ENCODE measurements around the gene ITGAD. TPM values are rescaled to one million over a fixed set of nuclear protein-coding genes. Genes with fewer than 3 reads are reported as not detected.

ITGAD gene
- total and polyA plus RNA-seq, 4 donors = 0.04 to 3.6 (median 2.1) TPM

DNA sequence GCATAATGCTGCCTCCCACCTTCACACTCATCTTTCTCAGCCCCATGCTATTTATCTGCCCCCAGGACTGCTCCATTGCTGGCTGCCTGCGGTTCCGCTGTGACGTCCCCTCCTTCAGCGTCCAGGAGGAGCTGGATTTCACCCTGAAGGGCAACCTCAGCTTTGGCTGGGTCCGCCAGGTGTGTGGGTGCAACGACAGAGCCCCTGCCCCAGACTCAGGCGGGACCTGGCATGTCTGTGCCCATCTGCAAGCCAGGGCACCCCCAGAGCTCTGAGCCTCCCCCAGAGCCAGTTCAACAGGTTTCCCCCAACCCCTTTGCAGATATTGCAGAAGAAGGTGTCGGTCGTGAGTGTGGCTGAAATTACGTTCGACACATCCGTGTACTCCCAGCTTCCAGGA, 12.9 kb upstream of the ITGAD start (continued):
- TF ChIP-seq, protein P1, sequence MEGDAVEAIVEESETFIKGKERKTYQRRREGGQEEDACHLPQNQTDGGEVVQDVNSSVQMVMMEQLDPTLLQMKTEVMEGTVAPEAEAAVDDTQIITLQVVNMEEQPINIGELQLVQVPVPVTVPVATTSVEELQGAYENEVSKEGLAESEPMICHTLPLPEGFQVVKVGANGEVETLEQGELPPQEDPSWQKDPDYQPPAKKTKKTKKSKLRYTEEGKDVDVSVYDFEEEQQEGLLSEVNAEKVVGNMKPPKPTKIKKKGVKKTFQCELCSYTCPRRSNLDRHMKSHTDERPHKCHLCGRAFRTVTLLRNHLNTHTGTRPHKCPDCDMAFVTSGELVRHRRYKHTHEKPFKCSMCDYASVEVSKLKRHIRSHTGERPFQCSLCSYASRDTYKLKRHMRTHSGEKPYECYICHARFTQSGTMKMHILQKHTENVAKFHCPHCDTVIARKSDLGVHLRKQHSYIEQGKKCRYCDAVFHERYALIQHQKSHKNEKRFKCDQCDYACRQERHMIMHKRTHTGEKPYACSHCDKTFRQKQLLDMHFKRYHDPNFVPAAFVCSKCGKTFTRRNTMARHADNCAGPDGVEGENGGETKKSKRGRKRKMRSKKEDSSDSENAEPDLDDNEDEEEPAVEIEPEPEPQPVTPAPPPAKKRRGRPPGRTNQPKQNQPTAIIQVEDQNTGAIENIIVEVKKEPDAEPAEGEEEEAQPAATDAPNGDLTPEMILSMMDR (IDR thresholded peaks at IDR 0.05; ENCODE audit: low read depth, low read length, missing input control) = no peak

DNA sequence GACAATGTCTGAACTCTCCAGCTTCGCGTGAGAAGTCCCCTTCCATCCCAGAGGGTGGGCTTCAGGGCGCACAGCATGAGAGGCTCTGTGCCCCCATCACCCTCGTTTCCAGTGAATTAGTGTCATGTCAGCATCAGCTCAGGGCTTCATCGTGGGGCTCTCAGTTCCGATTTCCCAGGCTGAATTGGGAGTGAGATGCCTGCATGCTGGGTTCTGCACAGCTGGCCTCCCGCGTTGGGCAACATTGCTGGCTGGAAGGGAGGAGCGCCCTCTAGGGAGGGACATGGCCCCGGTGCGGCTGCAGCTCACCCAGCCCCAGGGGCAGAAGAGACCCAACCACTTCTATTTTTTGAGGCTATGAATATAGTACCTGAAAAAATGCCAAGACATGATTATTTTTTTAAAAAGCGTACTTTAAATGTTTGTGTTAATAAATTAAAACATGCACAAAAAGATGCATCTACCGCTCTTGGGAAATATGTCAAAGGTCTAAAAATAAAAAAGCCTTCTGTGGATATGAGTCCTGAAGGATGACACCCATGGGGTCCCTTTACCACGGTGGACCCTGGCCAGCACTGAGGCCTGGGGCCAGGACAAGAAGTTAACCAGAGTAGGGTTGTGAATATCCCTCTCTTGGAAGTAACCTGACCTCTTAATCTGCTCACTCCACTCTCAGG, 10.5 kb upstream of the ITGAD start:
- H3K27me3 ChIP-seq (ENCODE audit: control insufficient read depth in 4 of 4, insufficient read depth in 4 of 4, low read length in 3 of 4) = no peaks in the 10 kb centered on the region
- H3K9ac ChIP-seq (ENCODE audit: low read depth in 1 of 2, low read length in 2 of 2) = no peak overlapping the region
- no peaks in the 10 kb centered on the region for H3K36me3 ChIP-seq (ENCODE audit: control insufficient read depth in 4 of 4, insufficient read depth in 3 of 4, low read depth in 1 of 4, low read length in 3 of 4)
- H3K9me3 ChIP-seq (ENCODE audit: control insufficient read depth in 4 of 4, low read length in 3 of 4) = peaks cover 0 to 3% (median 0%) of the 10 kb centered on the region in 4 donors
- peak; percentile 70 for DNase-seq (ENCODE audit: low spot score)
- H3K4me3 ChIP-seq (ENCODE audit: low read depth in 1 of 3, low read length in 3 of 3) = no peak overlapping the region
- H3K27ac ChIP-seq (ENCODE audit: low read depth in 1 of 2, low read length in 2 of 2) = no peak overlapping the region
- TF ChIP-seq, protein P1 (IDR thresholded peaks at IDR 0.05; ENCODE audit: low read depth, low read length, missing input control) = peak; percentile 50
- TF ChIP-seq RAD21 (IDR thresholded peaks at IDR 0.05) (peak; percentile 67 to 75), FOXA2 (IDR thresholded peaks at IDR 0.05) (no peak)
- WGBS = 33% methylated on average over 14 of the region's 14 CpGs
- H3K4me1 ChIP-seq (ENCODE audit: control insufficient read depth in 4 of 4, insufficient read depth in 4 of 4, low read length in 3 of 4) = peaks cover 0 to 11% (median 0%) of the 10 kb centered on the region in 4 donors

DNA sequence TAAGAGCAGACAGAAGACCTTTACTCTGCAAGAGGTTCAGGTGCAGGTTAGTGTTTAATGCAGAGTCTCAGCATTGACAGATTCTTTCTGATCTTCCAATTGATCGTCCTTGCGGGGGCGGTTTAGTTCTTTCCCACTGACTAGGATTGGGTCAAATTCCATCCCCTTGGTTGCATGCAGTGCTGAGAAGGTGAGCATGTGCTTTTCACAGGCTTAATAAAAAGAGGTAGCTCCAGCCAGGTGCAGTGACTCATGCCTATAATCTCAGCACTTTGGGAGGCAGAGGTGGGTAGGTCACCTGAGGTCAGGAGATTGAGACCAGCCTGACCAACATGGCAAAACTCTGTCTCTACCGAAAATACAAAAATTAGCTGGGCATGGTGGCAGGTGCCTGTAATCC, 7.5 kb upstream of the ITGAD start:
- no peaks in the 10 kb centered on the region for H3K27me3 ChIP-seq (ENCODE audit: control insufficient read depth in 4 of 4, insufficient read depth in 4 of 4, low read length in 3 of 4)
- peaks cover 0 to 3% (median 0%) of the 10 kb centered on the region in 4 donors for H3K9me3 ChIP-seq (ENCODE audit: control insufficient read depth in 4 of 4, low read length in 3 of 4)
- WGBS = 32% methylated on average over 4 of the region's 4 CpGs
- no peak for DNase-seq (ENCODE audit: low spot score)
- no peak overlapping the region for H3K4me3 ChIP-seq (ENCODE audit: low read depth in 1 of 3, low read length in 3 of 3)
- peaks cover 0 to 11% (median 0%) of the 10 kb centered on the region in 4 donors for H3K4me1 ChIP-seq (ENCODE audit: control insufficient read depth in 4 of 4, insufficient read depth in 4 of 4, low read length in 3 of 4)
- H3K9ac ChIP-seq (ENCODE audit: low read depth in 1 of 2, low read length in 2 of 2) = no peak overlapping the region
- H3K36me3 ChIP-seq (ENCODE audit: control insufficient read depth in 4 of 4, insufficient read depth in 3 of 4, low read depth in 1 of 4, low read length in 3 of 4) = no peaks in the 10 kb centered on the region
- peak overlapping the region in 1 of 2 donors; percentile 54 for H3K27ac ChIP-seq (ENCODE audit: low read depth in 1 of 2, low read length in 2 of 2)
- TF ChIP-seq HNF4A (conservative IDR thresholded peaks at IDR 0.05) = peak in 1 of 2 donors; percentile 70
- peak; percentile 47 to 96 for TF ChIP-seq EGR1 (IDR thresholded peaks at IDR 0.05; ENCODE audit: low read depth in 2 of 2)
- TF ChIP-seq HNF4G (IDR thresholded peaks at IDR 0.05) = no peak
- no peak for TF ChIP-seq NR2F2 (IDR thresholded peaks at IDR 0.05)
- TF ChIP-seq TAF1 (conservative IDR thresholded peaks at IDR 0.05) = no peak
- TF ChIP-seq RAD21 (IDR thresholded peaks at IDR 0.05) = no peak
- no peak for TF ChIP-seq FOXA1 (IDR thresholded peaks at IDR 0.05)
- no peak for TF ChIP-seq SP1 (IDR thresholded peaks at IDR 0.05)
- TF ChIP-seq, protein P1 (IDR thresholded peaks at IDR 0.05; ENCODE audit: low read depth, low read length, missing input control) = no peak
- TF ChIP-seq, protein P2, sequence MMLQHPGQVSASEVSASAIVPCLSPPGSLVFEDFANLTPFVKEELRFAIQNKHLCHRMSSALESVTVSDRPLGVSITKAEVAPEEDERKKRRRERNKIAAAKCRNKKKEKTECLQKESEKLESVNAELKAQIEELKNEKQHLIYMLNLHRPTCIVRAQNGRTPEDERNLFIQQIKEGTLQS (IDR thresholded peaks at IDR 0.05) = no peak
- TF ChIP-seq JUND (IDR thresholded peaks at IDR 0.05) = peak in 1 of 2 donors; percentile 60
- TF ChIP-seq, protein P3, sequence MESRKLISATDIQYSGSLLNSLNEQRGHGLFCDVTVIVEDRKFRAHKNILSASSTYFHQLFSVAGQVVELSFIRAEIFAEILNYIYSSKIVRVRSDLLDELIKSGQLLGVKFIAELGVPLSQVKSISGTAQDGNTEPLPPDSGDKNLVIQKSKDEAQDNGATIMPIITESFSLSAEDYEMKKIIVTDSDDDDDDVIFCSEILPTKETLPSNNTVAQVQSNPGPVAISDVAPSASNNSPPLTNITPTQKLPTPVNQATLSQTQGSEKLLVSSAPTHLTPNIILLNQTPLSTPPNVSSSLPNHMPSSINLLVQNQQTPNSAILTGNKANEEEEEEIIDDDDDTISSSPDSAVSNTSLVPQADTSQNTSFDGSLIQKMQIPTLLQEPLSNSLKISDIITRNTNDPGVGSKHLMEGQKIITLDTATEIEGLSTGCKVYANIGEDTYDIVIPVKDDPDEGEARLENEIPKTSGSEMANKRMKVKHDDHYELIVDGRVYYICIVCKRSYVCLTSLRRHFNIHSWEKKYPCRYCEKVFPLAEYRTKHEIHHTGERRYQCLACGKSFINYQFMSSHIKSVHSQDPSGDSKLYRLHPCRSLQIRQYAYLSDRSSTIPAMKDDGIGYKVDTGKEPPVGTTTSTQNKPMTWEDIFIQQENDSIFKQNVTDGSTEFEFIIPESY (IDR thresholded peaks at IDR 0.05) = no peak
- TF ChIP-seq, protein P4, sequence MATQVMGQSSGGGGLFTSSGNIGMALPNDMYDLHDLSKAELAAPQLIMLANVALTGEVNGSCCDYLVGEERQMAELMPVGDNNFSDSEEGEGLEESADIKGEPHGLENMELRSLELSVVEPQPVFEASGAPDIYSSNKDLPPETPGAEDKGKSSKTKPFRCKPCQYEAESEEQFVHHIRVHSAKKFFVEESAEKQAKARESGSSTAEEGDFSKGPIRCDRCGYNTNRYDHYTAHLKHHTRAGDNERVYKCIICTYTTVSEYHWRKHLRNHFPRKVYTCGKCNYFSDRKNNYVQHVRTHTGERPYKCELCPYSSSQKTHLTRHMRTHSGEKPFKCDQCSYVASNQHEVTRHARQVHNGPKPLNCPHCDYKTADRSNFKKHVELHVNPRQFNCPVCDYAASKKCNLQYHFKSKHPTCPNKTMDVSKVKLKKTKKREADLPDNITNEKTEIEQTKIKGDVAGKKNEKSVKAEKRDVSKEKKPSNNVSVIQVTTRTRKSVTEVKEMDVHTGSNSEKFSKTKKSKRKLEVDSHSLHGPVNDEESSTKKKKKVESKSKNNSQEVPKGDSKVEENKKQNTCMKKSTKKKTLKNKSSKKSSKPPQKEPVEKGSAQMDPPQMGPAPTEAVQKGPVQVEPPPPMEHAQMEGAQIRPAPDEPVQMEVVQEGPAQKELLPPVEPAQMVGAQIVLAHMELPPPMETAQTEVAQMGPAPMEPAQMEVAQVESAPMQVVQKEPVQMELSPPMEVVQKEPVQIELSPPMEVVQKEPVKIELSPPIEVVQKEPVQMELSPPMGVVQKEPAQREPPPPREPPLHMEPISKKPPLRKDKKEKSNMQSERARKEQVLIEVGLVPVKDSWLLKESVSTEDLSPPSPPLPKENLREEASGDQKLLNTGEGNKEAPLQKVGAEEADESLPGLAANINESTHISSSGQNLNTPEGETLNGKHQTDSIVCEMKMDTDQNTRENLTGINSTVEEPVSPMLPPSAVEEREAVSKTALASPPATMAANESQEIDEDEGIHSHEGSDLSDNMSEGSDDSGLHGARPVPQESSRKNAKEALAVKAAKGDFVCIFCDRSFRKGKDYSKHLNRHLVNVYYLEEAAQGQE (IDR thresholded peaks at IDR 0.05) = no peak
- TF ChIP-seq YY1 (IDR thresholded peaks at IDR 0.05) = peak; percentile 23
- no peak for TF ChIP-seq GABPA (IDR thresholded peaks at IDR 0.05 in 1 of 2, conservative IDR thresholded peaks at IDR 0.05 in 1 of 2)
- TF ChIP-seq, protein P5, sequence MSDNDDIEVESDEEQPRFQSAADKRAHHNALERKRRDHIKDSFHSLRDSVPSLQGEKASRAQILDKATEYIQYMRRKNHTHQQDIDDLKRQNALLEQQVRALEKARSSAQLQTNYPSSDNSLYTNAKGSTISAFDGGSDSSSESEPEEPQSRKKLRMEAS (IDR thresholded peaks at IDR 0.05) = peak; percentile 34
